HCT116 (cell line): ENCODE results near the gene PPTC7. TPM values are rescaled to one million over a fixed set of nuclear protein-coding genes. Genes with fewer than 3 reads are reported as not detected.

ENCODE experiments used
- ATAC-seq: fragments of 200-7000 bp; cut with Tn5 transposase; 2 replicates; pipeline ENCODE4 v1.9.1; 2020; ENCODE audit warnings: mild to moderate bottlenecking, moderate library complexity
- BruUV-seq: library from RNA; stranded (reverse); fragments of 400-500 nt; replicated peaks from 2 replicates; lab custom pipeline; 2021; lab: Mats Ljungman, UMichigan
- CTCF ChIA-PET: fragments of 300-600 bp; sonication (Branson Sonifier 250); formaldehyde crosslinking; loops from one replicate; lab custom pipeline; 2021; ENCODE audit warnings: antibody characterized with exemption; lab: Charles Lee
- POLR2A ChIA-PET: fragments of 300-600, 350-600 bp; sonication (Branson Sonifier 250); formaldehyde crosslinking; loops from one replicate; lab custom pipeline; 2021; ENCODE audit warnings: antibody characterized with exemption; lab: Charles Lee
- RAD21 ChIA-PET, 2 experiments: fragments of 300-600 bp; sonication (Branson Sonifier 250); formaldehyde crosslinking; loops; one replicate each; lab custom pipeline; 2023; ENCODE audit warnings: low total read pairs in 2 of 2; ENCODE audit not compliant: uncharacterized antibody in 2 of 2, unreplicated experiment in 2 of 2, low non-redundant PET in 1 of 2; lab: Charles Lee
- DNase-seq: peaks from one replicate; pipeline ENCODE4 v3.0.0-alpha.2; 2010; ENCODE audit warnings: low read depth, low spot score
- H2AFZ ChIP-seq: fragments of 200-600 bp; shearing (Covaris generic), sonication (generic); 2 replicates; pipeline ENCODE4 v1.6.1; 2017; ENCODE audit warnings: low read depth, mixed run types, mixed read lengths, antibody characterized with exemption, low read length; ENCODE audit not compliant: poor library complexity, severe bottlenecking
- H3K27ac ChIP-seq: 2 replicates; pipeline ENCODE4 v1.5.1; 2012; ENCODE audit warnings: low read depth, low read length
- H3K27me3 ChIP-seq: fragments of 200-600 bp; sonication (generic); 2 replicates; pipeline ENCODE4 v1.6.1; 2016; ENCODE audit warnings: mixed run types, low read length, mixed read lengths; ENCODE audit not compliant: insufficient read depth
- H3K36me3 ChIP-seq, 2 experiments: fragments of 200-500 bp in 1 of 2; fragments of 200-600 bp in 1 of 2; sonication (Bioruptor generic) in 1 of 2; sonication (generic) in 1 of 2; 2 replicates each; pipeline versions ENCODE4 v1.5.1 to v1.6.1; 2014 to 2016; ENCODE audit warnings: low read length in 2 of 2, inconsistent platforms in 1 of 2, mixed read lengths in 1 of 2, mixed run types in 1 of 2; ENCODE audit not compliant: insufficient read depth in 2 of 2, control insufficient read depth in 1 of 2
- H3K4me1 ChIP-seq, 2 experiments: fragments of 200-600 bp in 1 of 2; sonication (generic) in 1 of 2; 2 replicates each; pipeline versions ENCODE4 v1.5.1 to v1.6.1; 2012 to 2017; ENCODE audit warnings: low read length in 2 of 2, inconsistent platforms in 1 of 2, mild to moderate bottlenecking in 1 of 2, mixed read lengths in 1 of 2, mixed run types in 1 of 2, moderate library complexity in 1 of 2; ENCODE audit not compliant: insufficient read depth in 2 of 2, control insufficient read depth in 1 of 2
- H3K4me2 ChIP-seq: fragments of 200-600 bp; sonication (generic); 2 replicates; pipeline ENCODE4 v1.6.1; 2017; ENCODE audit warnings: mixed run types, low read length, mixed read lengths
- H3K4me3 ChIP-seq, 2 experiments: fragments of 200-600 bp in 1 of 2; sonication (generic) in 1 of 2; replicated peaks in 1 of 2; 2 replicates each; pipeline ENCODE4 v1.5.1; 2011 to 2016; ENCODE audit warnings: low read length in 2 of 2, control low read depth in 1 of 2, low read depth in 1 of 2, mild to moderate bottlenecking in 1 of 2, mixed read lengths in 1 of 2, mixed run types in 1 of 2
- H3K79me2 ChIP-seq: fragments of 200-600 bp; sonication (generic); 2 replicates; pipeline ENCODE4 v1.6.1; 2017; ENCODE audit warnings: mild to moderate bottlenecking, mixed run types, low read length, moderate library complexity, mixed read lengths; ENCODE audit not compliant: insufficient read depth
- H3K9ac ChIP-seq: fragments of 200-600 bp; sonication (generic); 2 replicates; pipeline ENCODE4 v1.6.1; 2016; ENCODE audit warnings: low read length, mixed read lengths
- H3K9me2 ChIP-seq: fragments of 200-600 bp; sonication (generic), shearing (Covaris generic); 2 replicates; pipeline ENCODE4 v1.6.1; 2017; ENCODE audit warnings: mixed run types, mild to moderate bottlenecking, moderate library complexity; ENCODE audit not compliant: insufficient read depth
- H3K9me3 ChIP-seq, 2 experiments: fragments of 200-500 bp in 1 of 2; fragments of 200-600 bp in 1 of 2; sonication (Bioruptor generic) in 1 of 2; sonication (generic) in 1 of 2; 2 replicates each; pipeline ENCODE4 v1.6.1; 2014 to 2017; ENCODE audit warnings: low read length in 2 of 2, mixed read lengths in 2 of 2, inconsistent platforms in 1 of 2, low read depth in 1 of 2, mild to moderate bottlenecking in 1 of 2, mixed run types in 1 of 2, moderate library complexity in 1 of 2; ENCODE audit not compliant: control insufficient read depth in 1 of 2, insufficient read depth in 1 of 2
- H4K20me1 ChIP-seq: fragments of 200-600 bp; sonication (generic), shearing (Covaris generic); 2 replicates; pipeline ENCODE4 v1.6.1; 2017; ENCODE audit warnings: mixed run types, mild to moderate bottlenecking, moderate library complexity; ENCODE audit not compliant: insufficient read depth
- CBX3 ChIP-seq: IDR thresholded peaks from 2 replicates; pipeline ENCODE4 v1.6.1; 2012; ENCODE audit warnings: low read depth
- CEBPB ChIP-seq: IDR thresholded peaks from 2 replicates; pipeline ENCODE4 v1.6.1; 2012; ENCODE audit warnings: low read depth
- EGR1 ChIP-seq: IDR thresholded peaks from 2 replicates; pipeline ENCODE4 v1.6.1; 2012; ENCODE audit warnings: low read depth
- EZH2 ChIP-seq: fragments of 200-600 bp; sonication (generic); IDR thresholded peaks from 2 replicates; pipeline ENCODE4 v1.6.1; 2017; ENCODE audit warnings: antibody characterized with exemption, mixed run types
- FOSL1 ChIP-seq: IDR thresholded peaks from 2 replicates; pipeline ENCODE4 v1.6.1; 2012; ENCODE audit warnings: low read depth
- POLR2A ChIP-seq: IDR thresholded peaks from 2 replicates; pipeline ENCODE4 v1.7.0; 2011; ENCODE audit warnings: borderline replicate concordance; ENCODE audit not compliant: insufficient read depth, insufficient read length; ENCODE audit errors: extremely low read depth
- POLR2AphosphoS5 ChIP-seq: IDR thresholded peaks from 2 replicates; pipeline ENCODE4 v1.6.1; 2011; ENCODE audit warnings: mild to moderate bottlenecking, low read depth, low read length, moderate library complexity
- RAD21 ChIP-seq: IDR thresholded peaks from 2 replicates; pipeline ENCODE4 v1.6.1; 2012; ENCODE audit warnings: low read depth, mild to moderate bottlenecking
- SIN3A ChIP-seq: IDR thresholded peaks from 2 replicates; pipeline ENCODE4 v1.6.1; 2012; ENCODE audit warnings: low read depth
- SRF ChIP-seq: IDR thresholded peaks from 2 replicates; pipeline ENCODE4 v1.6.1; 2012; ENCODE audit warnings: low read depth
- ZNF274 ChIP-seq: fragments of 200-500 bp; sonication (Bioruptor generic); IDR thresholded peaks from 2 replicates; pipeline ENCODE4 v1.6.1; 2014; ENCODE audit warnings: mild to moderate bottlenecking, low read depth, low read length, inconsistent platforms
- intact Hi-C: fragments of 100-400 bp; cut with micrococcal nuclease; formaldehyde crosslinking; loops from 2 replicates; pipeline ENCODE4 v1.10.0; 2022
- total RNA-seq: library from RNA; stranded (reverse); gene quantifications from one replicate; pipeline ENCODE4 v1.2.1, GENCODE V29; 2021; ENCODE audit not compliant: unreplicated experiment
- TF ChIP-seq, protein P1 (sequence below): IDR thresholded peaks from 2 replicates; pipeline ENCODE4 v1.6.1; 2012; ENCODE audit warnings: low read depth
- TF ChIP-seq, protein P2 (sequence below): IDR thresholded peaks from 2 replicates; pipeline ENCODE4 v1.6.1; 2012
- TF ChIP-seq, protein P3 (sequence below): IDR thresholded peaks from 2 replicates; pipeline ENCODE4 v1.6.1; 2012
- TF ChIP-seq, protein P4 (sequence below), 3 experiments: fragments of 200-600 bp in 1 of 3; sonication (generic) in 1 of 3; IDR thresholded peaks in 2 of 3; conservative IDR thresholded peaks in 1 of 3; 2 replicates each; pipeline ENCODE4 v1.5.1; 2012 to 2017; ENCODE audit warnings: low read depth in 2 of 3, low read length in 2 of 3, antibody characterized with exemption in 1 of 3, borderline replicate concordance in 1 of 3, control low read depth in 1 of 3, mild to moderate bottlenecking in 1 of 3, mixed read lengths in 1 of 3, mixed run types in 1 of 3, moderate library complexity in 1 of 3; ENCODE audit not compliant: insufficient read depth in 1 of 3
- TF ChIP-seq, protein P5 (sequence below): IDR thresholded peaks from 2 replicates; pipeline ENCODE4 v1.6.1; 2011; ENCODE audit warnings: mild to moderate bottlenecking, low read length, moderate library complexity; ENCODE audit not compliant: insufficient replicate concordance; ENCODE audit errors: extremely low read depth

PPTC7 gene
- total RNA-seq, 1 experiment from 2014 or later = 25.2 TPM

DNA sequence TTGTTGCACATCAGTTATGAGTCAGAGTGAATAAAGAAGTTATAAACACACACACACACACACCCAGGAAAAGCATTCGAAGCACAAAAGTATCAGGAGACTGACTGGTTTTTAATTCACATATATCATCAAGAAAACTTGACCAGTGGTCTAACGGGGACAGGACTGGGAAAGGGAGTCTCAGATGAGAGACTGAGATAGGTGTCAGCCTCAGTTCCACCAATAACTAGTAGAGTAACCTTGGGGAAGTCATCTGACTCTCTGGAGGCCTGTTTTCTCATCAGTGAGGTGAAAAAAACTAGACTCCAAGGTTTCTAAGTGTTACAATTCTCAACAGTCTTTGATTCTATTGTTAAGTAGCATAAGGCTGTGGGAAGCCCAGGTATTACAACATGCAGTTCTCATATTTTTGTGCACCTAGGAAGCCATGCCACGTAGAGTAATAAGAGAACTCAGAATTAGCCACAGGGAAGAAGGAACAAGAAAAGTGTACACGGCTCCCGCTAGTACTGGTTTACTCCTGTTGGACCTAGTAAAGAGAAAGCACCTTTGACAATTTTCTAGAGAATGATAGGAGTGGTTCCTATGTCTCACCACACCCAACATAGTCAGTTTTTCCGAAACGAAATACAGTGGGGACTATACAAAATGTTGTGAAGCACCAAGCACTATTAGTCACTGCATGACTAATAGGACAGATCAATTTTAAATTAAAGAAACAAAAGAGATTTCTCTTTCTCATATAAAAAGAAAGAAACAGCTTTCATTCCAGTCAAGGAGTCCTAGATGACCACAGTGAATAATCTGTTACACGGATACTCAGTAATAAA is 5.0 kb downstream of the PPTC7 start (continued):
- TF ChIP-seq, protein P1, sequence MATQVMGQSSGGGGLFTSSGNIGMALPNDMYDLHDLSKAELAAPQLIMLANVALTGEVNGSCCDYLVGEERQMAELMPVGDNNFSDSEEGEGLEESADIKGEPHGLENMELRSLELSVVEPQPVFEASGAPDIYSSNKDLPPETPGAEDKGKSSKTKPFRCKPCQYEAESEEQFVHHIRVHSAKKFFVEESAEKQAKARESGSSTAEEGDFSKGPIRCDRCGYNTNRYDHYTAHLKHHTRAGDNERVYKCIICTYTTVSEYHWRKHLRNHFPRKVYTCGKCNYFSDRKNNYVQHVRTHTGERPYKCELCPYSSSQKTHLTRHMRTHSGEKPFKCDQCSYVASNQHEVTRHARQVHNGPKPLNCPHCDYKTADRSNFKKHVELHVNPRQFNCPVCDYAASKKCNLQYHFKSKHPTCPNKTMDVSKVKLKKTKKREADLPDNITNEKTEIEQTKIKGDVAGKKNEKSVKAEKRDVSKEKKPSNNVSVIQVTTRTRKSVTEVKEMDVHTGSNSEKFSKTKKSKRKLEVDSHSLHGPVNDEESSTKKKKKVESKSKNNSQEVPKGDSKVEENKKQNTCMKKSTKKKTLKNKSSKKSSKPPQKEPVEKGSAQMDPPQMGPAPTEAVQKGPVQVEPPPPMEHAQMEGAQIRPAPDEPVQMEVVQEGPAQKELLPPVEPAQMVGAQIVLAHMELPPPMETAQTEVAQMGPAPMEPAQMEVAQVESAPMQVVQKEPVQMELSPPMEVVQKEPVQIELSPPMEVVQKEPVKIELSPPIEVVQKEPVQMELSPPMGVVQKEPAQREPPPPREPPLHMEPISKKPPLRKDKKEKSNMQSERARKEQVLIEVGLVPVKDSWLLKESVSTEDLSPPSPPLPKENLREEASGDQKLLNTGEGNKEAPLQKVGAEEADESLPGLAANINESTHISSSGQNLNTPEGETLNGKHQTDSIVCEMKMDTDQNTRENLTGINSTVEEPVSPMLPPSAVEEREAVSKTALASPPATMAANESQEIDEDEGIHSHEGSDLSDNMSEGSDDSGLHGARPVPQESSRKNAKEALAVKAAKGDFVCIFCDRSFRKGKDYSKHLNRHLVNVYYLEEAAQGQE = no peak
- TF ChIP-seq CBX3 (peak; percentile 87; the same call in 1 of the 2 replicates), POLR2A (no peak), POLR2AphosphoS5 (peak; percentile 57; the same call in 1 of the 2 replicates), FOSL1 (peak; percentile 100), RAD21 (peak; percentile 18; the same call in 1 of the 2 replicates), ZNF274 (no peak)
- TF ChIP-seq, protein P2, sequence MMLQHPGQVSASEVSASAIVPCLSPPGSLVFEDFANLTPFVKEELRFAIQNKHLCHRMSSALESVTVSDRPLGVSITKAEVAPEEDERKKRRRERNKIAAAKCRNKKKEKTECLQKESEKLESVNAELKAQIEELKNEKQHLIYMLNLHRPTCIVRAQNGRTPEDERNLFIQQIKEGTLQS = no peak; the same call in 1 of the 2 replicates
- TF ChIP-seq, protein P3, sequence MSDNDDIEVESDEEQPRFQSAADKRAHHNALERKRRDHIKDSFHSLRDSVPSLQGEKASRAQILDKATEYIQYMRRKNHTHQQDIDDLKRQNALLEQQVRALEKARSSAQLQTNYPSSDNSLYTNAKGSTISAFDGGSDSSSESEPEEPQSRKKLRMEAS = no peak

DNA sequence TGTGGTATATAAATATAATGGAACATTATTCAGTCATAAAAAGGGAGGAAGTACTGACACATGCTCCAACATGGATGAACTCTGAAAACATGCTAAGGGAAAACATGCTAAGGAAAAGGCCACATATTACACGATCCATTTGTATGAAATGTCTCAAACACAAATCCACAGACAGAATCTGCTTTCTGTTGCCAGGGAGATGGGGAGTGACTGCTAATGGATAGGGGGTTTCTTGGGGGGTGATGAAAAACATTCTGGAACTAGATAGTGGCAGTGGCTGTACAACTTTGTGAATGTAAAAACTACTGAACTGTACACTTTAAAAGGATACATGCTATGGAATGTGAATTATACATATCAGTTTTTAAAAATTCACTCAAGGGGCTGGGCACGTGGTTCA is 6.6 kb downstream of the PPTC7 start:
- CTCF ChIA-PET = interaction anchor here (1.0 kb wide), 1 partner anchor 24 kb away, joined by 3 read pairs; no protein-coding TSS in a partner anchor
- TF ChIP-seq SRF (no peak), SIN3A (no peak), EGR1 (no peak), CEBPB (no peak), CBX3 (no peak), EZH2 (no peak), FOSL1 (no peak)
- TF ChIP-seq, protein P4, sequence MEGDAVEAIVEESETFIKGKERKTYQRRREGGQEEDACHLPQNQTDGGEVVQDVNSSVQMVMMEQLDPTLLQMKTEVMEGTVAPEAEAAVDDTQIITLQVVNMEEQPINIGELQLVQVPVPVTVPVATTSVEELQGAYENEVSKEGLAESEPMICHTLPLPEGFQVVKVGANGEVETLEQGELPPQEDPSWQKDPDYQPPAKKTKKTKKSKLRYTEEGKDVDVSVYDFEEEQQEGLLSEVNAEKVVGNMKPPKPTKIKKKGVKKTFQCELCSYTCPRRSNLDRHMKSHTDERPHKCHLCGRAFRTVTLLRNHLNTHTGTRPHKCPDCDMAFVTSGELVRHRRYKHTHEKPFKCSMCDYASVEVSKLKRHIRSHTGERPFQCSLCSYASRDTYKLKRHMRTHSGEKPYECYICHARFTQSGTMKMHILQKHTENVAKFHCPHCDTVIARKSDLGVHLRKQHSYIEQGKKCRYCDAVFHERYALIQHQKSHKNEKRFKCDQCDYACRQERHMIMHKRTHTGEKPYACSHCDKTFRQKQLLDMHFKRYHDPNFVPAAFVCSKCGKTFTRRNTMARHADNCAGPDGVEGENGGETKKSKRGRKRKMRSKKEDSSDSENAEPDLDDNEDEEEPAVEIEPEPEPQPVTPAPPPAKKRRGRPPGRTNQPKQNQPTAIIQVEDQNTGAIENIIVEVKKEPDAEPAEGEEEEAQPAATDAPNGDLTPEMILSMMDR (IDR thresholded peaks at IDR 0.05 in 2 of 3, conservative IDR thresholded peaks at IDR 0.05 in 1 of 3; ENCODE audit: borderline replicate concordance in 1 of 3, insufficient read depth in 1 of 3, low read depth in 2 of 3, low read length in 2 of 3) = no peak
- TF ChIP-seq, protein P3 = no peak
- TF ChIP-seq, protein P5, sequence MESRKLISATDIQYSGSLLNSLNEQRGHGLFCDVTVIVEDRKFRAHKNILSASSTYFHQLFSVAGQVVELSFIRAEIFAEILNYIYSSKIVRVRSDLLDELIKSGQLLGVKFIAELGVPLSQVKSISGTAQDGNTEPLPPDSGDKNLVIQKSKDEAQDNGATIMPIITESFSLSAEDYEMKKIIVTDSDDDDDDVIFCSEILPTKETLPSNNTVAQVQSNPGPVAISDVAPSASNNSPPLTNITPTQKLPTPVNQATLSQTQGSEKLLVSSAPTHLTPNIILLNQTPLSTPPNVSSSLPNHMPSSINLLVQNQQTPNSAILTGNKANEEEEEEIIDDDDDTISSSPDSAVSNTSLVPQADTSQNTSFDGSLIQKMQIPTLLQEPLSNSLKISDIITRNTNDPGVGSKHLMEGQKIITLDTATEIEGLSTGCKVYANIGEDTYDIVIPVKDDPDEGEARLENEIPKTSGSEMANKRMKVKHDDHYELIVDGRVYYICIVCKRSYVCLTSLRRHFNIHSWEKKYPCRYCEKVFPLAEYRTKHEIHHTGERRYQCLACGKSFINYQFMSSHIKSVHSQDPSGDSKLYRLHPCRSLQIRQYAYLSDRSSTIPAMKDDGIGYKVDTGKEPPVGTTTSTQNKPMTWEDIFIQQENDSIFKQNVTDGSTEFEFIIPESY = no peak
- H3K9me3 ChIP-seq = peaks cover 8 to 9% of the 10 kb centered on the region in 2 experiments; a peak in 2 of 4 replicates
- peaks cover 94% of the 10 kb centered on the region for H3K79me2 ChIP-seq
- peaks cover 0 to 5% of the 10 kb centered on the region in 2 experiments; a peak in 1 of 4 replicates for H3K36me3 ChIP-seq
- no peak overlapping the region for H3K4me3 ChIP-seq
- ATAC-seq (no peak), DNase-seq (no peak)
- intact Hi-C loops = no loop called here
- H3K9ac ChIP-seq = peak overlapping the region; percentile 11; the same call in 1 of the 2 replicates
- H3K4me1 ChIP-seq = peaks cover 37 to 67% of the 10 kb centered on the region in 2 experiments
- H3K27me3 ChIP-seq = no peaks in the 10 kb centered on the region
- peak overlapping the region; percentile 89; the same call in 1 of the 2 replicates for H3K27ac ChIP-seq
- RAD21 ChIA-PET = no interaction called here
- H3K9me2 ChIP-seq = no peaks in the 10 kb centered on the region
- no peak overlapping the region for H2AFZ ChIP-seq
- no TSS peak for BruUV-seq
- POLR2A ChIA-PET = interaction anchor here (1.6 kb wide), 1 partner anchor 10 kb away, joined by 5 read pairs; no protein-coding TSS in a partner anchor
- H4K20me1 ChIP-seq = peaks cover 8% of the 10 kb centered on the region; the same call in 1 of the 2 replicates
- peak overlapping the region; percentile 89 for H3K4me2 ChIP-seq
